ENCODE measurements around the gene POFUT1. TPM values are rescaled to one million over a fixed set of nuclear protein-coding genes. Genes with fewer than 3 reads are reported as not detected.

POFUT1 gene
- total and polyA plus RNA-seq, 9 of the 15 experiments (the other 6 are each of a cell fraction or from before 2014, with no cell fraction given): 3.5 to 44.7 (median 23.5) TPM

DNA sequence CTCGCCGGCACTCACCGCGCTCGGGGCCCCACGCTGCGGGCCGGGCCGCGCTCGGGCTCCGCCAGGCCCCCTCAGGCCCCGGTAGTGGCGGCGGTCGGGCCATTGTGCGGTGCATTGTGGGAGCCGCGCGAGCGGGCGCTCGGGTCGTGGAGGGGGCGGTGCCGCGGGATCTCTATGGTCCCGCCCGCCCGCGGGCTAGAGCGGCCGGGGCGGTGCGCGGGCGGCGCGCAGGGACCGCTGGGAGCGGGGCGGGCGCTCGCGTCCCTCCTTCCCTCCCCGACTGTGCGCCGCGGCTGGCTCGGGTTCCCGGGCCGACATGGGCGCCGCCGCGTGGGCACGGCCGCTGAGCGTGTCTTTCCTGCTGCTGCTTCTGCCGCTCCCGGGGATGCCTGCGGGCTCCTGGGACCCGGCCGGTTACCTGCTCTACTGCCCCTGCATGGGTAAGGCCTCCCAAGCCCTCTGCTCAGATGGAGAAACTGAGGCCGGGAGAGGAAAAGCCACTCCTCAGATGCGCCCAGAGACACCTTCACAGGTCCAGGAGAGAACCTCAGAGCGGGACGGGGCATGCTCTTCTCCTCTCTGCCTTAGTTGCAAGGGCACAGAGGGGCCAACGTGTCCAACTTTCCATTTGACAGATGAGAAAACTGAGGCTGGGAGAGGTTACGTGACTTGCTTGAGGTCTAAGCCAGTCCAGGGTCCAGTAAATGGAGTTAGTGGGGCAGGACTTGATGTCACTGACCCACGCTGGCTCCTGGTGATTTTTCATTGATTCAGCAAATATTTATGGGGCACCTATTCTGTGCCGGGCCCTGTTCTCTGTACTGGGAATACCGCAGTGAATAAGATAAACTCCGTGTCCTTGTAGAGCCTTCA is at the start of gene POFUT1, which contains the start of gene PLAGL2 (continued):
- TF ChIP-seq, protein P1, sequence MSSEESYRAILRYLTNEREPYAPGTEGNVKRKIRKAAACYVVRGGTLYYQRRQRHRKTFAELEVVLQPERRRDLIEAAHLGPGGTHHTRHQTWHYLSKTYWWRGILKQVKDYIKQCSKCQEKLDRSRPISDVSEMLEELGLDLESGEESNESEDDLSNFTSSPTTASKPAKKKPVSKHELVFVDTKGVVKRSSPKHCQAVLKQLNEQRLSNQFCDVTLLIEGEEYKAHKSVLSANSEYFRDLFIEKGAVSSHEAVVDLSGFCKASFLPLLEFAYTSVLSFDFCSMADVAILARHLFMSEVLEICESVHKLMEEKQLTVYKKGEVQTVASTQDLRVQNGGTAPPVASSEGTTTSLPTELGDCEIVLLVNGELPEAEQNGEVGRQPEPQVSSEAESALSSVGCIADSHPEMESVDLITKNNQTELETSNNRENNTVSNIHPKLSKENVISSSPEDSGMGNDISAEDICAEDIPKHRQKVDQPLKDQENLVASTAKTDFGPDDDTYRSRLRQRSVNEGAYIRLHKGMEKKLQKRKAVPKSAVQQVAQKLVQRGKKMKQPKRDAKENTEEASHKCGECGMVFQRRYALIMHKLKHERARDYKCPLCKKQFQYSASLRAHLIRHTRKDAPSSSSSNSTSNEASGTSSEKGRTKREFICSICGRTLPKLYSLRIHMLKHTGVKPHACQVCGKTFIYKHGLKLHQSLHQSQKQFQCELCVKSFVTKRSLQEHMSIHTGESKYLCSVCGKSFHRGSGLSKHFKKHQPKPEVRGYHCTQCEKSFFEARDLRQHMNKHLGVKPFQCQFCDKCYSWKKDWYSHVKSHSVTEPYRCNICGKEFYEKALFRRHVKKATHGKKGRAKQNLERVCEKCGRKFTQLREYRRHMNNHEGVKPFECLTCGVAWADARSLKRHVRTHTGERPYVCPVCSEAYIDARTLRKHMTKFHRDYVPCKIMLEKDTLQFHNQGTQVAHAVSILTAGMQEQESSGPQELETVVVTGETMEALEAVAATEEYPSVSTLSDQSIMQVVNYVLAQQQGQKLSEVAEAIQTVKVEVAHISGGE (CRISPR knock-in tag; IDR thresholded peaks at IDR 0.05): peak in 1 of 3 experiments; percentile 87; a peak in 2 of 6 replicates
- TF ChIP-seq, protein P2, sequence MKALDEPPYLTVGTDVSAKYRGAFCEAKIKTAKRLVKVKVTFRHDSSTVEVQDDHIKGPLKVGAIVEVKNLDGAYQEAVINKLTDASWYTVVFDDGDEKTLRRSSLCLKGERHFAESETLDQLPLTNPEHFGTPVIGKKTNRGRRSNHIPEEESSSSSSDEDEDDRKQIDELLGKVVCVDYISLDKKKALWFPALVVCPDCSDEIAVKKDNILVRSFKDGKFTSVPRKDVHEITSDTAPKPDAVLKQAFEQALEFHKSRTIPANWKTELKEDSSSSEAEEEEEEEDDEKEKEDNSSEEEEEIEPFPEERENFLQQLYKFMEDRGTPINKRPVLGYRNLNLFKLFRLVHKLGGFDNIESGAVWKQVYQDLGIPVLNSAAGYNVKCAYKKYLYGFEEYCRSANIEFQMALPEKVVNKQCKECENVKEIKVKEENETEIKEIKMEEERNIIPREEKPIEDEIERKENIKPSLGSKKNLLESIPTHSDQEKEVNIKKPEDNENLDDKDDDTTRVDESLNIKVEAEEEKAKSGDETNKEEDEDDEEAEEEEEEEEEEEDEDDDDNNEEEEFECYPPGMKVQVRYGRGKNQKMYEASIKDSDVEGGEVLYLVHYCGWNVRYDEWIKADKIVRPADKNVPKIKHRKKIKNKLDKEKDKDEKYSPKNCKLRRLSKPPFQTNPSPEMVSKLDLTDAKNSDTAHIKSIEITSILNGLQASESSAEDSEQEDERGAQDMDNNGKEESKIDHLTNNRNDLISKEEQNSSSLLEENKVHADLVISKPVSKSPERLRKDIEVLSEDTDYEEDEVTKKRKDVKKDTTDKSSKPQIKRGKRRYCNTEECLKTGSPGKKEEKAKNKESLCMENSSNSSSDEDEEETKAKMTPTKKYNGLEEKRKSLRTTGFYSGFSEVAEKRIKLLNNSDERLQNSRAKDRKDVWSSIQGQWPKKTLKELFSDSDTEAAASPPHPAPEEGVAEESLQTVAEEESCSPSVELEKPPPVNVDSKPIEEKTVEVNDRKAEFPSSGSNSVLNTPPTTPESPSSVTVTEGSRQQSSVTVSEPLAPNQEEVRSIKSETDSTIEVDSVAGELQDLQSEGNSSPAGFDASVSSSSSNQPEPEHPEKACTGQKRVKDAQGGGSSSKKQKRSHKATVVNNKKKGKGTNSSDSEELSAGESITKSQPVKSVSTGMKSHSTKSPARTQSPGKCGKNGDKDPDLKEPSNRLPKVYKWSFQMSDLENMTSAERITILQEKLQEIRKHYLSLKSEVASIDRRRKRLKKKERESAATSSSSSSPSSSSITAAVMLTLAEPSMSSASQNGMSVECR (CRISPR knock-in tag; IDR thresholded peaks at IDR 0.05): peak; percentile 72
- TF ChIP-seq ATF7 (IDR thresholded peaks at IDR 0.05) (peak; percentile 55; the same call in 1 of the 2 replicates), GTF2A2 (tag; IDR thresholded peaks at IDR 0.05) (0 out of 2 replicates have a peak, but pooled peaks have one; percentile 41), NCOA6 (IDR thresholded peaks at IDR 0.05) (no peak), RBBP5 (IDR thresholded peaks at IDR 0.05; ENCODE audit: borderline replicate concordance, insufficient read depth, low read length, poor library complexity, severe bottlenecking) (peak; percentile 78), RUNX1 (IDR thresholded peaks at IDR 0.05; ENCODE audit: low read depth) (no peak), ELF2 (CRISPR knock-in tag; IDR thresholded peaks at IDR 0.05) (no peak), ZNF444 (CRISPR knock-in tag; IDR thresholded peaks at IDR 0.05) (no peak), ETV5 (CRISPR knock-in tag; IDR thresholded peaks at IDR 0.05; ENCODE audit: low read depth) (0 out of 2 replicates have a peak, but pooled peaks have one; percentile 23), ZNF140 (CRISPR knock-in tag; IDR thresholded peaks at IDR 0.05) (no peak), ARNT (IDR thresholded peaks at IDR 0.05) (0 out of 4 replicates have a peak, but pooled peaks of 1 of the 2 experiments have one; percentile 36)
- TF ChIP-seq, protein P3, sequence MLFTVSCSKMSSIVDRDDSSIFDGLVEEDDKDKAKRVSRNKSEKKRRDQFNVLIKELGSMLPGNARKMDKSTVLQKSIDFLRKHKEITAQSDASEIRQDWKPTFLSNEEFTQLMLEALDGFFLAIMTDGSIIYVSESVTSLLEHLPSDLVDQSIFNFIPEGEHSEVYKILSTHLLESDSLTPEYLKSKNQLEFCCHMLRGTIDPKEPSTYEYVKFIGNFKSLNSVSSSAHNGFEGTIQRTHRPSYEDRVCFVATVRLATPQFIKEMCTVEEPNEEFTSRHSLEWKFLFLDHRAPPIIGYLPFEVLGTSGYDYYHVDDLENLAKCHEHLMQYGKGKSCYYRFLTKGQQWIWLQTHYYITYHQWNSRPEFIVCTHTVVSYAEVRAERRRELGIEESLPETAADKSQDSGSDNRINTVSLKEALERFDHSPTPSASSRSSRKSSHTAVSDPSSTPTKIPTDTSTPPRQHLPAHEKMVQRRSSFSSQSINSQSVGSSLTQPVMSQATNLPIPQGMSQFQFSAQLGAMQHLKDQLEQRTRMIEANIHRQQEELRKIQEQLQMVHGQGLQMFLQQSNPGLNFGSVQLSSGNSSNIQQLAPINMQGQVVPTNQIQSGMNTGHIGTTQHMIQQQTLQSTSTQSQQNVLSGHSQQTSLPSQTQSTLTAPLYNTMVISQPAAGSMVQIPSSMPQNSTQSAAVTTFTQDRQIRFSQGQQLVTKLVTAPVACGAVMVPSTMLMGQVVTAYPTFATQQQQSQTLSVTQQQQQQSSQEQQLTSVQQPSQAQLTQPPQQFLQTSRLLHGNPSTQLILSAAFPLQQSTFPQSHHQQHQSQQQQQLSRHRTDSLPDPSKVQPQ (CRISPR knock-in tag; IDR thresholded peaks at IDR 0.05; ENCODE audit: borderline replicate concordance): no peak
- TF ChIP-seq, protein P4, sequence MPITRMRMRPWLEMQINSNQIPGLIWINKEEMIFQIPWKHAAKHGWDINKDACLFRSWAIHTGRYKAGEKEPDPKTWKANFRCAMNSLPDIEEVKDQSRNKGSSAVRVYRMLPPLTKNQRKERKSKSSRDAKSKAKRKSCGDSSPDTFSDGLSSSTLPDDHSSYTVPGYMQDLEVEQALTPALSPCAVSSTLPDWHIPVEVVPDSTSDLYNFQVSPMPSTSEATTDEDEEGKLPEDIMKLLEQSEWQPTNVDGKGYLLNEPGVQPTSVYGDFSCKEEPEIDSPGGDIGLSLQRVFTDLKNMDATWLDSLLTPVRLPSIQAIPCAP (CRISPR knock-in tag; IDR thresholded peaks at IDR 0.05; ENCODE audit: borderline replicate concordance): 0 out of 2 replicates have a peak, but pooled peaks have one; percentile 53

Measured in K562 (cell line).